Fibroblast of skin of abdomen (primary cell): ENCODE results near the gene ABCC12.

ENCODE experiments used
- DNase-seq: peaks from one replicate; pipeline ENCODE4 v3.0.0-alpha.2; 2013

ABCC12 gene

GRCh38 chr16:48131201-48131935 is 24.4 kb downstream of the ABCC12 start:
- no peak for DNase-seq

GRCh38 chr16:48129926-48130325 is 25.9 kb downstream of the ABCC12 start:
- DNase-seq, result no peak

- no peak for DNase-seq
Observed at GRCh38 chr16:48128769-48129168, 27.0 kb downstream of the ABCC12 start.

DNA sequence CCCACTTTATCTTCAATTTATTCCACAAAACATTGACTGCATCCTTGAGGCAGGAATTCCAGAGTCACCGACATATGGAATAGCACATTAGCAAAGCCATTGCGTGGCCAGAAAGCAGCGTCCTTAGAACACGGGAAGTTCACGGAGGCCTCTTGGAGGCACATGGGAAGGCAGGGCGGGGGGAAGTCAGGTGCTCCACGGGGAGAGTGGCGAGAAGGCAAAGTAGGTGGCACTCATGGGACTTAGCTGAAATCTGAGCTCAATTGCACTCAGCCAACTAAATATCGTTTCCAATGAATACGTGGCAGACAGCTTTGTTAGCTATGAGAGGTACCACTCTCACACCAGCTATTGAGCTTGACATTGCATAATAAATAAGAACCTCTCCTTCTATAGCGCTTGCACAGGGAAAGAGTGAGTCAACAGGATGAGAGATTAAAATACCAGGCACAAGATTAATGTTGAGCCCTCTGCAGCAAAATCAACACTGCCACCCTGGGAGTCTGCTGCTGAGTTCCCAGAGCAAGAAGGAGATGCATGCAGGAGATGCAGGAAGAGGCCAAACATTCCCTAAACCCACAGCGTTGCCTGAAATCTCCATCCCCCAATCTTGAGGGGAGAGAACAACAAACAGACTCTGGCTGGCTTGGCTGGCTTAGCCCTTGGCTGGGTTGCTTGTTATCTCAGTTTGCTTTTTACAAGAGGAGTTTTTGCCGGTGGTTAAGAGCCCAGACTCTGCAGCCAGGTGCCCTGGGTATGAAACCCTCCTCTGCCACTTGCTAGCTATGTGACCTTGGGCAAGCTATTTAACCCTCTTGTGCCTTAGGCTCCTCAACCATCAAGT is 28.8 kb downstream of the ABCC12 start:
- peak; percentile 99 for DNase-seq

DNA sequence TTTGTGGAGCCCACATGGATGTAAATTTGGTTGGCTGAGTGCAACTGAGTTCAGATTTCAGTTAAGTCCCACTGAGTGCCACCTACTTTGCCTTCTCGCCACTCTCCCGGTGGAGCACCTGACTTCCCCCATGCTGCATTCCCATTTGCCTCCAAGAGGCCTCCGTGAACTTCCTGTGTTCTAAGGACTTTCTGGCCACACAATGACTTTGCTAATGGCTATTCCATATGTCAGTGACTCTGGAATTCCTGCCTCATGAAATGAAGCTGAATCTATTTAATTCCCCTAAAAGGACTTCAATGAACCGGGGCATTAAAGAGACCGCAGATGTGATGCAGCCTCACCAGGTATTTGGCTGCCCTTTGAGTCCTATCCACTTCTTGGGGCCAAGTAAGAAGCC is 29.9 kb downstream of the ABCC12 start:
- DNase-seq, result peak; percentile 27

DNA sequence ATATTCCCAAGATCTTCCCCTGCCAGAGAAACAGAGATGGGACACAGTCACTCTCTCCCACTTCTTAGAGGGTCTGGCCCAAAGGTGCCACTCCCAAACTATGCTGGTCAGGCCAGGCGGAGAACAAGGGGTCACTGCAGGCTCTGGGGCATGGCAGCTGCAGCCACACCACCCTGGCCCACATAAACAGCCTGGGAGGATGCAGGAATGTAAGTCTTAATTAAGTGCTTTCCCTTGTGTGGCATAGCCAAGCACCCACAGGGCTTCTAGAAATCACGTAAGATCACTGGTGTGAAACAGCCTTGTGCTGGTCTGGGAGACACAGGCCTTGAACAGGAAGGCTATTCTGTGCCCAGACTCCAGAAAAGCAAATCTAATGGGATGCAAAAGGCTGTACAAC is 31.5 kb downstream of the ABCC12 start:
- no peak for DNase-seq

GRCh38 chr16:48123104-48123788 is 32.5 kb downstream of the ABCC12 start:
- peak; percentile 100 for DNase-seq

DNA sequence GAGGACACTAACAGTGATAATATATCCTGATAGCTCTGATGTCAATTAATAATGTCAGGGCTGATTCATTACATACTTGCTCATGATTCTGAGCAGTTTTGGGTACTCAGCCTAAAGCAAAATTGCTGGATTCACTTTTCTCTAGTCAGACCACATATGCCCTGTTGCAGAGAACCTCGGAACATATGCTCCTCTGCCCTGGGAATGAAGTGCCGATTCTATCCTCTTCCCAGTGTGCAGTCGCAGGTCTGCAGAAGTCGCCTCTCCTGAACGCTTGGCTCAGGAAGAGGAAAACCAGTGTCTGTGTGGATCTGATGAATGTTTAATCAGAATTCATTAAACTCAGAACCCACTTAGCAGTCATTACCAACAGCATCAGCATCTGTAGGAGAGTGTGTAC is 34.5 kb downstream of the ABCC12 start:
- no peak for DNase-seq

DNA sequence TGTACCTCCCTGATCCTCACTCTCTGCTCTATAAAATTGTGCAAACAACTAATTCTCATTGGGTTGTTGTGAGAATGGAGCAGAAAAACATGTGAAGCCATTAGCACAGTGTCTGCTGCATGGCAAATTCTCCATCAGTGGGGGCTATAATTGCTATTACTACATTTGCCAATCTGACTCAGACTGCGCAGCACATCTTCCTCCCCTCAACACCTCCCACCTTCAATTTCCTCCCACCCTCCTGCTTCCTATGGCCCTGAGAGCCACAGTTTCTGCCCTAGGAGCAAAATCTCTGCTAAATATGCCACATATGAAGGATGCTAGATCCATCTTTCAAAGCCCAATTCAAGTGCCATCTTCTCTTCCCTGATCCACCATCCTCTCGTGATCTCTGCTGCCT is 37.0 kb downstream of the ABCC12 start:
- DNase-seq, result no peak

DNA sequence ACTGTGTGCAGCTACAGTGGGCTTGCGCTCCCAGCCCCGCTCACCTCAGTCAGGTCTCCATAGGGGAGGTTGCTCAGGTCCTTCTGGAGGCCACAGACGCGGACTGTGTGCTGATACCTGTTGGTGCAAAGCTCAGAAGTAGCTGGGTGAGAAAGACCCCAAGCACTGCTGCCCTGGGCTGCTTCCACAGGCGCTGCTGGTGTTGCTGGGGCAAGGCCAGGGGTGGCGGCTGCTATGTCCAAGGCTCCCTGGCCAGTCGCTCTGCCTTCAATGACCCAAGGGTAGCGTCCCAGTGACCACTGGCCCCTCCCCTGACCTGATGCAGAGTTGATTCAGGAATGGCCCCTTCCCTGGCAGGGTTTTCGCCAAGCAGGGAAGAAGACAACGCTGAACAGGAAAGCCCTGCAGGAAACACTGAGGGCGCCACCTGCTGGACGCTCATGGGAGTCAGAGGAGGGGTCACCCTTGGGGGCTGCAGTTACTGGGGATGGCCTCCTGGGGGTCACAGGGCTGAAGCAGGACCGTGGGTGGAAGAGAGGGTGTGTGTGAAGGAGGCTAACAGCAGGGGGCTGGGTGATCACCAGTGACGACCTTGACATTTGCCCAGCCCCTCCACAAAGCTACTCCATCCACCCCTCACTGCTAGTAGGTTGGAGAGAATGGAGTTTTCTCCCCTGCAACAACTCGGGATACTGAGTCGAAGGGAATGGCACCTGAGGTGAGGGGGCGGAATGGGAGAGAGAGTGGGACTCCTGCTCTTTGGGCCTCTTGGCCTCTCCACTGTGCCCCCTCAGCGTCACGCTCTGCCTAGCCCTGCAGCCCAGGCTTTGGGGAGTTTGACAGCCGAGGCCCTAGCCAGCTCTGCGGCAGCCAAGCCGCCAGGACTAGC is 38.3 kb downstream of the ABCC12 start:
- DNase-seq, result peak; percentile 51

- no peak for DNase-seq
Observed at GRCh38 chr16:48115299-48115698, 40.5 kb downstream of the ABCC12 start.

DNA sequence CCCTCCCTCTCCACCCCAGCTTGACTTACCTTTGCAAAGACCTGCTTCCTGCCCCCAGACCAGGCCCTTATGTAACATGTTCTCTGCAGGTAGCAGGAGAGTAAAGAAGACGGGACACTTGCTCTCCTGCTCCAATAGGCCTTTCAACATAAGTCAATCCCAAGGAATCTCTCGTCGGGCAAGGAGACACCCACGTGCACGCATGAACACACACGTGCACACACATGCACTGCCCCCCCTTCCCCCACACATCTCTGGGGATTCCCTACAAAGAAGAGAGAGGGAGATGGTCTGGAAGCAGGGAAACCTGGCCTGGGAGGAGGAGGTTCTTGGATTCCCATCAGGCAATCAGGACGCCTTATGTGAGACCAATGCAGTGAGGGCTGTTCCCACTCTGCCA is 41.4 kb downstream of the ABCC12 start:
- DNase-seq, result no peak

- DNase-seq, result no peak
Observed at GRCh38 chr16:48113471-48113870, 42.3 kb downstream of the ABCC12 start.

- DNase-seq, result no peak
Observed at GRCh38 chr16:48113001-48113400, 42.8 kb downstream of the ABCC12 start.

DNA sequence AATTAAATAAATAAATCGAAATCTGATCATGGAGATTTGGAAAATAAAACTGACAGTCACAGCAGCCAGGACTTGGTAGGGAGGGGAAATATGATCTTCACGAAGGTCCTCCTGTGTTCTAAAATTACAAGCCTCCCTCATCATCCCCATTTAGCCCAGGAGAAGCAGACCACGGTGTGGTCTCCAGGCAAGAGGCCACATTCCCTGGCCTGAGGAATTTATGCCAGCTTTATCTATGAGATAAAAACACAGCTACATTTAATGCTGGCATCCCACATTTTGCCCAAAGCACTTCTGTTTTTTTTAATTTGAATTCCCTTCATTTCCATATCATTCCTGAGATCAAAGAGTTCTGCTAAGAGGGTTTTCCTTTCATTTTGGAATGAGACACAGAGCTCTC is 43.2 kb downstream of the ABCC12 start:
- no peak for DNase-seq

GRCh38 chr16:48110982-48111381 is 44.8 kb downstream of the ABCC12 start:
- DNase-seq, result no peak

GRCh38 chr16:48110000-48110399 is 45.8 kb downstream of the ABCC12 start:
- DNase-seq, result no peak

- DNase-seq, result no peak
Observed at GRCh38 chr16:48109475-48109874, 46.3 kb downstream of the ABCC12 start.

DNA sequence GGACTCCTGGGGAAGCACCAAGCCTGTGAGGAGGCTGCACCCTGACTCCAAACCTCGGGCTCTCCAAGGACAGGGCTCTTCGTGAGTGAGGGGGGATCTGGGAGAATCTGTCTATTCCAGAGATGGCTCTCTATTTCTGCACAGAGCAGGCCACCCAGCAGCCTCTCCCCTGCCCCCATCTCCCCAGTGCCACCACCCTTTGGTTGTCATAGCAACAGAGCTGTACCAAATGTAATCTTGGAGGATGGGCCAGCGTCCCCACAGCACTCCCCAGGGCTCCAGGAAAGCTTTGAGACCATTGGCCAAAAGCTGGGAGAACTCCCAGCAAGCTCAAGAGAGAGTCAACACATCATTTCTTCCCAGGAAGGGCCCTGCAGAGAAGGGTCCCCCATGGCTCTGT is 49.3 kb downstream of the ABCC12 start:
- no peak for DNase-seq
